H1 (cell line): Measurements from ENCODE around the gene NDUFS3. TPM values are rescaled to one million over a fixed set of nuclear protein-coding genes. Genes with fewer than 3 reads are reported as not detected.

Experiments used
- BRCA1 ChIP-seq: IDR thresholded peaks from 2 replicates; pipeline ENCODE4 v1.6.1; 2012; ENCODE audit warnings: low read depth, low read length, improper control_type of control experiment
- GTF2F1 ChIP-seq: IDR thresholded peaks from 2 replicates; pipeline ENCODE4 v1.6.1; 2012; ENCODE audit warnings: low read depth, low read length, improper control_type of control experiment, borderline replicate concordance
- RBBP5 ChIP-seq: IDR thresholded peaks from 2 replicates; pipeline ENCODE4 v1.7.1; 2012; ENCODE audit warnings: low read depth, mild to moderate bottlenecking, inconsistent platforms, low read length, moderate library complexity, borderline replicate concordance
- SIN3A ChIP-seq, 2 experiments: IDR thresholded peaks in 1 of 2; conservative IDR thresholded peaks in 1 of 2; 2 replicates each; pipeline ENCODE4 v1.6.1; 2011 to 2012; ENCODE audit warnings: low read length in 2 of 2, improper control_type of control experiment in 1 of 2, low read depth in 1 of 2, mild to moderate bottlenecking in 1 of 2
- SP2 ChIP-seq: IDR thresholded peaks from 2 replicates; pipeline ENCODE4 v1.6.1; 2012; ENCODE audit warnings: mild to moderate bottlenecking, low read length, inconsistent platforms
- TAF7 ChIP-seq: optimal IDR thresholded peaks from 2 replicates; pipeline ENCODE3; 2011; ENCODE audit warnings: low read depth, mild to moderate bottlenecking, inconsistent platforms, low read length, moderate library complexity, borderline replicate concordance
- polyA plus RNA-seq, 7 experiments: library from polyadenylated mRNA; depleted of rRNA in 3 of 7; stranded (reverse) in 5 of 7; unstranded in 2 of 7; fragments of >200 nt in 5 of 7; fragments of 200-250 nt in 2 of 7; gene quantifications; 1 replicate in 5 of 7; 2 replicates in 1 of 7; 4 replicates in 1 of 7; pipeline versions ENCODE4 v1.2.1 to v1.2.3, GENCODE V29; 2011 to 2013; ENCODE audit warnings: missing spikeins in 2 of 7, mixed read lengths in 2 of 7
- total RNA-seq: library from RNA; stranded (reverse); fragmentation: NEBNext Ultra II Directional; extraction: Animal tissue kit (Norgen Biotek cat#: 25700); gene quantifications from 2 replicates; pipeline ENCODE4 v1.2.1, GENCODE V29; 2021
- TF ChIP-seq, protein P1 (sequence below): fragments of 300-600 bp; sonication (generic); IDR thresholded peaks from 2 replicates; pipeline ENCODE4 v1.7.1; 2012; ENCODE audit warnings: low read length, moderate library complexity, mild to moderate bottlenecking, inconsistent platforms; ENCODE audit not compliant: insufficient replicate concordance

Gene NDUFS3
- total and polyA plus RNA-seq, 2 of the 8 experiments (the other 6 are each of a cell fraction or from before 2014, with no cell fraction given), result 135 to 241 TPM

DNA sequence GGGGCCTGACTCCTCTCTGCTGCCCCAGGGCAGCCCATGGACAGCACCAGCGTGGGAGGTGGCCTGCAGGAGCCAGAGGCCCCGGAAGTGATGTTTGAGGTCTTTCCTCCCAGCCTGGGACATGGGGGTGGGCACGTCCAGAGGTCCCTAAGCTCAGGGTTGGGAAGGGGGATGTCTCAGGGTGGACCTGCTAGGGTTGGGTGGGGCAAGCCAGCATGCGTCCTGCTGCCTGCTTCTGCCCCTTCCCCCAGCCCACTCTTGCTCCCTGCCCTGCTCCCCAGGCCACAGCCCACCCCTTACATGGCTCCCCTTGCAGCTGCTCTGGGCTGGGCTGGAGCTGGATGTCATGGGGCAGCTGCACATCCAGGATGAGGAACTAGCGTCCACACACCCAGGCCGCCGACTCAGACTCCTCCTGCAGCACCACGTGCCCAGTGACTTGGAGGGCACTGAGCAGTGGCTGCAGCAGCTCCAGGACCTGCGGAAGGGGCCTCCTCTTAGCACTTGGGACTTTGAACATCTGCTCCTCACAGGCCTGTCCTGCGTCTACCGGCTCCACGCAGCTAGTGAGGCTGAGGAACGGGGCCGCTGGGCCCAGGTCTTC lies 9.0 kb downstream of the NDUFS3 start (continued):
- TF ChIP-seq, protein P1, sequence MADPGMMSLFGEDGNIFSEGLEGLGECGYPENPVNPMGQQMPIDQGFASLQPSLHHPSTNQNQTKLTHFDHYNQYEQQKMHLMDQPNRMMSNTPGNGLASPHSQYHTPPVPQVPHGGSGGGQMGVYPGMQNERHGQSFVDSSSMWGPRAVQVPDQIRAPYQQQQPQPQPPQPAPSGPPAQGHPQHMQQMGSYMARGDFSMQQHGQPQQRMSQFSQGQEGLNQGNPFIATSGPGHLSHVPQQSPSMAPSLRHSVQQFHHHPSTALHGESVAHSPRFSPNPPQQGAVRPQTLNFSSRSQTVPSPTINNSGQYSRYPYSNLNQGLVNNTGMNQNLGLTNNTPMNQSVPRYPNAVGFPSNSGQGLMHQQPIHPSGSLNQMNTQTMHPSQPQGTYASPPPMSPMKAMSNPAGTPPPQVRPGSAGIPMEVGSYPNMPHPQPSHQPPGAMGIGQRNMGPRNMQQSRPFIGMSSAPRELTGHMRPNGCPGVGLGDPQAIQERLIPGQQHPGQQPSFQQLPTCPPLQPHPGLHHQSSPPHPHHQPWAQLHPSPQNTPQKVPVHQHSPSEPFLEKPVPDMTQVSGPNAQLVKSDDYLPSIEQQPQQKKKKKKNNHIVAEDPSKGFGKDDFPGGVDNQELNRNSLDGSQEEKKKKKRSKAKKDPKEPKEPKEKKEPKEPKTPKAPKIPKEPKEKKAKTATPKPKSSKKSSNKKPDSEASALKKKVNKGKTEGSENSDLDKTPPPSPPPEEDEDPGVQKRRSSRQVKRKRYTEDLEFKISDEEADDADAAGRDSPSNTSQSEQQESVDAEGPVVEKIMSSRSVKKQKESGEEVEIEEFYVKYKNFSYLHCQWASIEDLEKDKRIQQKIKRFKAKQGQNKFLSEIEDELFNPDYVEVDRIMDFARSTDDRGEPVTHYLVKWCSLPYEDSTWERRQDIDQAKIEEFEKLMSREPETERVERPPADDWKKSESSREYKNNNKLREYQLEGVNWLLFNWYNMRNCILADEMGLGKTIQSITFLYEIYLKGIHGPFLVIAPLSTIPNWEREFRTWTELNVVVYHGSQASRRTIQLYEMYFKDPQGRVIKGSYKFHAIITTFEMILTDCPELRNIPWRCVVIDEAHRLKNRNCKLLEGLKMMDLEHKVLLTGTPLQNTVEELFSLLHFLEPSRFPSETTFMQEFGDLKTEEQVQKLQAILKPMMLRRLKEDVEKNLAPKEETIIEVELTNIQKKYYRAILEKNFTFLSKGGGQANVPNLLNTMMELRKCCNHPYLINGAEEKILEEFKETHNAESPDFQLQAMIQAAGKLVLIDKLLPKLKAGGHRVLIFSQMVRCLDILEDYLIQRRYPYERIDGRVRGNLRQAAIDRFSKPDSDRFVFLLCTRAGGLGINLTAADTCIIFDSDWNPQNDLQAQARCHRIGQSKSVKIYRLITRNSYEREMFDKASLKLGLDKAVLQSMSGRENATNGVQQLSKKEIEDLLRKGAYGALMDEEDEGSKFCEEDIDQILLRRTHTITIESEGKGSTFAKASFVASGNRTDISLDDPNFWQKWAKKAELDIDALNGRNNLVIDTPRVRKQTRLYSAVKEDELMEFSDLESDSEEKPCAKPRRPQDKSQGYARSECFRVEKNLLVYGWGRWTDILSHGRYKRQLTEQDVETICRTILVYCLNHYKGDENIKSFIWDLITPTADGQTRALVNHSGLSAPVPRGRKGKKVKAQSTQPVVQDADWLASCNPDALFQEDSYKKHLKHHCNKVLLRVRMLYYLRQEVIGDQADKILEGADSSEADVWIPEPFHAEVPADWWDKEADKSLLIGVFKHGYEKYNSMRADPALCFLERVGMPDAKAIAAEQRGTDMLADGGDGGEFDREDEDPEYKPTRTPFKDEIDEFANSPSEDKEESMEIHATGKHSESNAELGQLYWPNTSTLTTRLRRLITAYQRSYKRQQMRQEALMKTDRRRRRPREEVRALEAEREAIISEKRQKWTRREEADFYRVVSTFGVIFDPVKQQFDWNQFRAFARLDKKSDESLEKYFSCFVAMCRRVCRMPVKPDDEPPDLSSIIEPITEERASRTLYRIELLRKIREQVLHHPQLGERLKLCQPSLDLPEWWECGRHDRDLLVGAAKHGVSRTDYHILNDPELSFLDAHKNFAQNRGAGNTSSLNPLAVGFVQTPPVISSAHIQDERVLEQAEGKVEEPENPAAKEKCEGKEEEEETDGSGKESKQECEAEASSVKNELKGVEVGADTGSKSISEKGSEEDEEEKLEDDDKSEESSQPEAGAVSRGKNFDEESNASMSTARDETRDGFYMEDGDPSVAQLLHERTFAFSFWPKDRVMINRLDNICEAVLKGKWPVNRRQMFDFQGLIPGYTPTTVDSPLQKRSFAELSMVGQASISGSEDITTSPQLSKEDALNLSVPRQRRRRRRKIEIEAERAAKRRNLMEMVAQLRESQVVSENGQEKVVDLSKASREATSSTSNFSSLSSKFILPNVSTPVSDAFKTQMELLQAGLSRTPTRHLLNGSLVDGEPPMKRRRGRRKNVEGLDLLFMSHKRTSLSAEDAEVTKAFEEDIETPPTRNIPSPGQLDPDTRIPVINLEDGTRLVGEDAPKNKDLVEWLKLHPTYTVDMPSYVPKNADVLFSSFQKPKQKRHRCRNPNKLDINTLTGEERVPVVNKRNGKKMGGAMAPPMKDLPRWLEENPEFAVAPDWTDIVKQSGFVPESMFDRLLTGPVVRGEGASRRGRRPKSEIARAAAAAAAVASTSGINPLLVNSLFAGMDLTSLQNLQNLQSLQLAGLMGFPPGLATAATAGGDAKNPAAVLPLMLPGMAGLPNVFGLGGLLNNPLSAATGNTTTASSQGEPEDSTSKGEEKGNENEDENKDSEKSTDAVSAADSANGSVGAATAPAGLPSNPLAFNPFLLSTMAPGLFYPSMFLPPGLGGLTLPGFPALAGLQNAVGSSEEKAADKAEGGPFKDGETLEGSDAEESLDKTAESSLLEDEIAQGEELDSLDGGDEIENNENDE, result no peak
- no peak for TF ChIP-seq SP2
- TF ChIP-seq TAF7, result no peak
- TF ChIP-seq BRCA1, result no peak
- no peak for TF ChIP-seq SIN3A (conservative IDR thresholded peaks at IDR 0.05 in 1 of 2, IDR thresholded peaks at IDR 0.05 in 1 of 2; ENCODE audit: low read depth in 1 of 2, low read length in 2 of 2)
- TF ChIP-seq RBBP5, result no peak
- TF ChIP-seq GTF2F1, result no peak
- TF ChIP-seq, all 59 proteins: peak for 0
